WTC11 (cell line): ENCODE measurements around the gene CADM2. TPM values are rescaled to one million over a fixed set of nuclear protein-coding genes. Genes with fewer than 3 reads are reported as not detected.

Source experiments
- ATAC-seq: fragments of 200-7000 bp; cut with Tn5 transposase; 2 replicates; pipeline ENCODE4 v1.10.0; 2021; ENCODE audit warnings: mild to moderate bottlenecking, moderate library complexity
- CTCF ChIA-PET: fragments of 300-600 bp; sonication (Branson Sonifier 250); formaldehyde crosslinking; loops from one replicate; lab custom pipeline; 2021; ENCODE audit warnings: antibody characterized with exemption; lab: Charles Lee
- POLR2A ChIA-PET: fragments of 350-600 bp; sonication (Branson Sonifier 250); formaldehyde crosslinking; loops from one replicate; lab custom pipeline; 2021; ENCODE audit warnings: antibody characterized with exemption; lab: Charles Lee
- DNase-seq: peaks from one replicate; pipeline ENCODE4 v3.0.0; 2021; ENCODE audit warnings: low spot score
- H3K27ac Mint-ChIP-seq: 2 replicates; pipeline ENCODE4 v1.8.0; 2021; ENCODE audit warnings: mixed read lengths
- H3K27me3 Mint-ChIP-seq: 2 replicates; pipeline ENCODE4 v1.8.0; 2021; ENCODE audit warnings: low read depth, mild to moderate bottlenecking, moderate library complexity, mixed read lengths
- H3K36me3 Mint-ChIP-seq: 2 replicates; pipeline ENCODE4 v1.8.0; 2021; ENCODE audit warnings: mixed read lengths
- H3K4me1 Mint-ChIP-seq: 2 replicates; pipeline ENCODE4 v1.8.0; 2022; ENCODE audit warnings: mixed read lengths
- H3K4me3 Mint-ChIP-seq: 2 replicates; pipeline ENCODE4 v1.8.0; 2021; ENCODE audit warnings: mild to moderate bottlenecking, moderate library complexity, mixed read lengths
- H3K9me3 Mint-ChIP-seq: 2 replicates; pipeline ENCODE4 v1.8.0; 2021; ENCODE audit warnings: mixed read lengths
- ATF1 ChIP-seq: sonication (generic); formaldehyde crosslinking; IDR thresholded peaks from 2 replicates; pipeline ENCODE4 v1.8.1; 2023; ENCODE audit warnings: mild to moderate bottlenecking, moderate library complexity, missing genetic modification reagents
- CREB1 ChIP-seq: sonication (generic); formaldehyde crosslinking; IDR thresholded peaks from 2 replicates; pipeline ENCODE4 v1.8.0; 2023; ENCODE audit warnings: mild to moderate bottlenecking, missing genetic modification reagents
- EMX1 ChIP-seq: fragments of 250-450 bp; sonication (Bioruptor Pico); IDR thresholded peaks from 2 replicates; pipeline ENCODE4 v1.8.0; 2021; ENCODE audit warnings: mild to moderate bottlenecking
- ERG ChIP-seq: fragments of 250-450 bp; sonication (Bioruptor Pico); IDR thresholded peaks from 2 replicates; pipeline ENCODE4 v1.8.0; 2021; ENCODE audit warnings: mild to moderate bottlenecking
- FOXP4 ChIP-seq: sonication (generic); formaldehyde crosslinking; IDR thresholded peaks from 2 replicates; pipeline ENCODE4 v1.8.0; 2022; ENCODE audit warnings: mild to moderate bottlenecking, missing genetic modification reagents
- JUN ChIP-seq: sonication (generic); formaldehyde crosslinking; IDR thresholded peaks from 2 replicates; pipeline ENCODE4 v1.8.0; 2023; ENCODE audit warnings: mild to moderate bottlenecking, missing genetic modification reagents
- KAT7 ChIP-seq: sonication (generic); formaldehyde crosslinking; IDR thresholded peaks from 2 replicates; pipeline ENCODE4 v1.8.1; 2023; ENCODE audit warnings: missing genetic modification reagents, mild to moderate bottlenecking, borderline replicate concordance
- MAX ChIP-seq: sonication (generic); formaldehyde crosslinking; IDR thresholded peaks from 2 replicates; pipeline ENCODE4 v1.8.0; 2022; ENCODE audit warnings: mild to moderate bottlenecking, missing genetic modification reagents
- MLX ChIP-seq: sonication (generic); formaldehyde crosslinking; IDR thresholded peaks from 2 replicates; pipeline ENCODE4 v1.8.1; 2023; ENCODE audit warnings: mild to moderate bottlenecking, missing genetic modification reagents, moderate library complexity
- NFE2L1 ChIP-seq: sonication (generic); formaldehyde crosslinking; IDR thresholded peaks from 2 replicates; pipeline ENCODE4 v1.8.1; 2023; ENCODE audit warnings: missing genetic modification reagents
- OVOL2 ChIP-seq: fragments of 250-450 bp; sonication (Bioruptor Pico); IDR thresholded peaks from 2 replicates; pipeline ENCODE4 v1.9.0; 2021; ENCODE audit warnings: mild to moderate bottlenecking, borderline replicate concordance
- PREB ChIP-seq: sonication (generic); formaldehyde crosslinking; IDR thresholded peaks from 2 replicates; pipeline ENCODE4 v1.8.1; 2022; ENCODE audit warnings: mild to moderate bottlenecking, missing genetic modification reagents, moderate library complexity, borderline replicate concordance
- SMAD3 ChIP-seq: sonication (generic); formaldehyde crosslinking; IDR thresholded peaks from 2 replicates; pipeline ENCODE4 v1.8.0; 2022; ENCODE audit warnings: missing genetic modification reagents, mild to moderate bottlenecking, borderline replicate concordance
- ZNF219 ChIP-seq: sonication (generic); formaldehyde crosslinking; IDR thresholded peaks from 2 replicates; pipeline ENCODE4 v1.8.0; 2023; ENCODE audit warnings: missing genetic modification reagents, mild to moderate bottlenecking, borderline replicate concordance
- ZNF232 ChIP-seq: sonication (generic); formaldehyde crosslinking; IDR thresholded peaks from 2 replicates; pipeline ENCODE4 v1.8.0; 2022; ENCODE audit warnings: mild to moderate bottlenecking, missing genetic modification reagents
- ZNF281 ChIP-seq: sonication (generic); formaldehyde crosslinking; IDR thresholded peaks from 2 replicates; pipeline ENCODE4 v1.8.0; 2023; ENCODE audit warnings: mild to moderate bottlenecking, missing genetic modification reagents
- ZNF317 ChIP-seq: sonication (generic); formaldehyde crosslinking; IDR thresholded peaks from 2 replicates; pipeline ENCODE4 v1.8.1; 2023; ENCODE audit warnings: low read depth, mild to moderate bottlenecking, moderate library complexity, missing genetic modification reagents, borderline replicate concordance
- ZNF396 ChIP-seq: fragments of 250-450 bp; sonication (Bioruptor Pico); IDR thresholded peaks from 2 replicates; pipeline ENCODE4 v1.8.0; 2021; ENCODE audit warnings: mild to moderate bottlenecking, moderate library complexity, borderline replicate concordance
- total RNA-seq: library from RNA; stranded (reverse); gene quantifications from 3 replicates; pipeline ENCODE4 v1.2.3, GENCODE V29; 2021

Gene CADM2
- total RNA-seq, 1 experiment from 2014 or later: 18.8 TPM

- TF ChIP-seq ZNF281 (CRISPR knock-in tag) (no peak), MLX (CRISPR knock-in tag) (no peak), OVOL2 (no peak), ERG (CRISPR knock-in tag) (no peak), MAX (CRISPR knock-in tag) (no peak), ZNF219 (no peak), PREB (CRISPR knock-in tag) (no peak), CREB1 (CRISPR knock-in tag) (no peak), FOXP4 (CRISPR knock-in tag) (no peak), EMX1 (CRISPR knock-in tag) (no peak), ZNF232 (CRISPR knock-in tag) (no peak), SMAD3 (CRISPR knock-in tag) (no peak), ZNF396 (CRISPR knock-in tag) (no peak)
Measured at GRCh38 chr3:85781806-85782205, 823.0 kb downstream of the CADM2 start (continued).

- ChIA-PET POLR2A (no interaction called here), CTCF (no interaction called here)
- TF ChIP-seq CREB1 (CRISPR knock-in tag) (no peak), ZNF317 (CRISPR knock-in tag) (no peak), NFE2L1 (CRISPR knock-in tag) (no peak), KAT7 (CRISPR knock-in tag) (no peak), JUN (CRISPR knock-in tag) (no peak), ATF1 (CRISPR knock-in tag) (no peak)
- Mint-ChIP-seq H3K27me3 (no peaks in the 10 kb centered on the region), H3K9me3 (no peaks in the 10 kb centered on the region), H3K36me3 (no peaks in the 10 kb centered on the region), H3K4me3 (no peak overlapping the region), H3K27ac (no peak overlapping the region), H3K4me1 (no peaks in the 10 kb centered on the region)
- ATAC-seq (no peak), DNase-seq (no peak)
Measured at GRCh38 chr3:85783291-85783690, 824.5 kb downstream of the CADM2 start.
